ENCODE measurements around the gene MSH6.

The MSH6 gene

GRCh38 chr2:47801118-47801517, 18.2 kb downstream of the MSH6 start:
- no peak for TF ChIP-seq GABPA (IDR thresholded peaks at IDR 0.05; ENCODE audit: low read depth)
- no peak for TF ChIP-seq CTCF (IDR thresholded peaks at IDR 0.05; ENCODE audit: insufficient read depth, low read length)
- no peak for TF ChIP-seq POLR2AphosphoS5 (IDR thresholded peaks at IDR 0.05; ENCODE audit: low read depth)
- no peak for TF ChIP-seq SPI1 (IDR thresholded peaks at IDR 0.05; ENCODE audit: borderline replicate concordance, low read depth)
- no peak for TF ChIP-seq REST (IDR thresholded peaks at IDR 0.05; ENCODE audit: insufficient replicate concordance, low read depth)
- DNase-seq (ENCODE audit: low read depth in 1 of 2, low spot score in 1 of 2): no peak
- Histone ChIP-seq H3K4me3 (replicated peaks; ENCODE audit: insufficient read depth, low read length) (no peak overlapping the region), H3K27ac (replicated peaks) (no peak overlapping the region), H3K27me3 (ENCODE audit: insufficient read depth, poor library complexity, severe bottlenecking) (no peaks in the 10 kb centered on the region)

- TF ChIP-seq CTCF (IDR thresholded peaks at IDR 0.05; ENCODE audit: insufficient read depth, low read length) (no peak), REST (IDR thresholded peaks at IDR 0.05; ENCODE audit: insufficient replicate concordance, low read depth) (no peak), POLR2AphosphoS5 (IDR thresholded peaks at IDR 0.05; ENCODE audit: low read depth) (no peak), SPI1 (IDR thresholded peaks at IDR 0.05; ENCODE audit: borderline replicate concordance, low read depth) (no peak), GABPA (IDR thresholded peaks at IDR 0.05; ENCODE audit: low read depth) (no peak)
- no peak overlapping the region for H3K27ac ChIP-seq (replicated peaks)
- DNase-seq (ENCODE audit: low read depth in 1 of 2, low spot score in 1 of 2): no peak
- H3K27me3 ChIP-seq (ENCODE audit: insufficient read depth, poor library complexity, severe bottlenecking): no peaks in the 10 kb centered on the region
- H3K4me3 ChIP-seq (replicated peaks; ENCODE audit: insufficient read depth, low read length): no peak overlapping the region
These were observed 20.4 kb downstream of the MSH6 start for GRCh38 chr2:47803363-47803762.

- no peak for DNase-seq (ENCODE audit: low read depth in 1 of 2, low spot score in 1 of 2)
- TF ChIP-seq GABPA (IDR thresholded peaks at IDR 0.05; ENCODE audit: low read depth) (no peak), CTCF (IDR thresholded peaks at IDR 0.05; ENCODE audit: insufficient read depth, low read length) (no peak), SPI1 (IDR thresholded peaks at IDR 0.05; ENCODE audit: borderline replicate concordance, low read depth) (no peak), POLR2AphosphoS5 (IDR thresholded peaks at IDR 0.05; ENCODE audit: low read depth) (no peak), REST (IDR thresholded peaks at IDR 0.05; ENCODE audit: insufficient replicate concordance, low read depth) (no peak)
- Histone ChIP-seq H3K27ac (replicated peaks) (no peak overlapping the region), H3K27me3 (ENCODE audit: insufficient read depth, poor library complexity, severe bottlenecking) (no peaks in the 10 kb centered on the region), H3K4me3 (replicated peaks; ENCODE audit: insufficient read depth, low read length) (no peak overlapping the region)
These were observed 20.8 kb downstream of the MSH6 start for GRCh38 chr2:47803770-47804169.

Measured in HL-60 (cell line).